T-helper 2 cell treated with Interferon-gamma antibody and Interleukin-4, amounts not matched to agents 100 ng/mL and 5 ng/mL, for 36 hours (primary cell): ENCODE results near the gene LGALS4. TPM values are rescaled to one million over a fixed set of nuclear protein-coding genes. Genes with fewer than 3 reads are reported as not detected.
"Not testable (repeated sequence)": the region's sequence is repeated elsewhere in the genome, so short reads cannot be mapped to it uniquely, and the experiment has no call there.

Source experiments
- intact Hi-C: fragments of 100-400 bp; cut with micrococcal nuclease; formaldehyde crosslinking; loops from one replicate; pipeline ENCODE4 v1.15.1; 2023
- total RNA-seq: library from RNA; stranded (reverse); gene quantifications from 2 replicates; pipeline ENCODE4 v1.2.3, GENCODE V29; 2022

The LGALS4 gene, protein sequence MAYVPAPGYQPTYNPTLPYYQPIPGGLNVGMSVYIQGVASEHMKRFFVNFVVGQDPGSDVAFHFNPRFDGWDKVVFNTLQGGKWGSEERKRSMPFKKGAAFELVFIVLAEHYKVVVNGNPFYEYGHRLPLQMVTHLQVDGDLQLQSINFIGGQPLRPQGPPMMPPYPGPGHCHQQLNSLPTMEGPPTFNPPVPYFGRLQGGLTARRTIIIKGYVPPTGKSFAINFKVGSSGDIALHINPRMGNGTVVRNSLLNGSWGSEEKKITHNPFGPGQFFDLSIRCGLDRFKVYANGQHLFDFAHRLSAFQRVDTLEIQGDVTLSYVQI
- total RNA-seq, result 1.7 and 2.0 TPM in 2 replicates

DNA sequence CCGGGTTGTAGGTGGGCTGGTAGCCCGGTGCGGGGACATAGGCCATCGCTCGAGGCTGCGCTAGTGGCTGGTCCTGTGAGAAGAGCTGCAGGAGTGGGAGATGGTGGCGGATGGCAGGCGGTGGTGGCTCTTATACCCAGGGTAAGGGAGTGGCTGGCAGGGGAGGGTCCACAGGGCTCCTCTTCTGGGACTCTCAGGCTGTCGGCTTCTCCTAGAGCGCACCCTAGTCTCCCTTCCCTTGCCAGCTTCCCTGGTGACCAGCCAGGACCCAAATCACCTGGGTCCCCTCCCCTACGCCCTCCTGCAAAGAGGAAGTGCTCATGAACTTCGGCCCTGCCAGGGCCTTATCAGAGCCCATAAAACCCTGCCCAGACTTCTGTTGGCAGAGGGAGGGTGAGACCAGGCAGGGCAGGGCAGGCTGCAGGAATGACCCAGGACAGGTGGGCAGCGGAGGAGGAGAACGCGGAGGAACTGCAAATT, at the start of gene LGALS4:
Gene LGALS4, minus strand, starts transcription at position 105 of the 480 bp plus-strand sequence. Its CDS starts 59 bp downstream, at position 46.
- intact Hi-C loops, result no loop called here

DNA sequence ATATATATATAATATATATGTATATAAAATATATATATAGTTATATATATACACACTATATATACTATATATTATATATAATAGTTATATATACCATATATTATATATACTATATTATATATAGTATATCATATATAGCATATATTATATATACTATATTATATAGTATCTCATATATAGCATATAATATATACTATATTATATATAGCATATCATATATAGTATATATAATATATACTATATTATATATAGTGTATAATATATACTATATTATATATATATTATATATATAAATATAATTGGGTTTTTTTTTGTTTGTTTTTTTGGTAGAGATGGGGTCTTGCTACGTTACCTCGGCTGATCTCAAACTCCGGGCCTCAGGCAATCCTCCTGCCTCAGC, 48.6 kb upstream of the LGALS4 start:
- intact Hi-C loops, result no loop called here

- intact Hi-C loops, result not testable (repeated sequence)
Measured at GRCh38 chr19:38859631-38860204, 47.0 kb upstream of the LGALS4 start.

- intact Hi-C loops, result no loop called here
Measured at GRCh38 chr19:38856813-38857212, 44.1 kb upstream of the LGALS4 start.

GRCh38 chr19:38855751-38856150, 43.0 kb upstream of the LGALS4 start:
- intact Hi-C loops, result not testable (repeated sequence)

- intact Hi-C loops, result loop anchor here (5.0 kb wide), 2 partner anchors 208 to 453 kb away; partner anchors contain the start of genes ACTN4 and FAM98C
Measured at GRCh38 chr19:38854961-38855360, 42.2 kb upstream of the LGALS4 start.

GRCh38 chr19:38853214-38853613, 40.5 kb upstream of the LGALS4 start:
- intact Hi-C loops, result loop anchor here (5.0 kb wide), 2 partner anchors 206 to 451 kb away; partner anchors contain the start of genes ACTN4 and FAM98C

- intact Hi-C loops, result loop anchor here (1.0 to 5.0 kb wide), 3 partner anchors 17 to 450 kb away; partner anchors contain the start of genes ACTN4 and FAM98C
Measured at GRCh38 chr19:38852231-38853044, 39.7 kb upstream of the LGALS4 start.

- intact Hi-C loops, result loop anchor here (1.0 to 5.0 kb wide), 3 partner anchors 18 to 449 kb away; partner anchors contain the start of genes ACTN4 and FAM98C
Measured at GRCh38 chr19:38851622-38852230, 39.0 kb upstream of the LGALS4 start.

DNA sequence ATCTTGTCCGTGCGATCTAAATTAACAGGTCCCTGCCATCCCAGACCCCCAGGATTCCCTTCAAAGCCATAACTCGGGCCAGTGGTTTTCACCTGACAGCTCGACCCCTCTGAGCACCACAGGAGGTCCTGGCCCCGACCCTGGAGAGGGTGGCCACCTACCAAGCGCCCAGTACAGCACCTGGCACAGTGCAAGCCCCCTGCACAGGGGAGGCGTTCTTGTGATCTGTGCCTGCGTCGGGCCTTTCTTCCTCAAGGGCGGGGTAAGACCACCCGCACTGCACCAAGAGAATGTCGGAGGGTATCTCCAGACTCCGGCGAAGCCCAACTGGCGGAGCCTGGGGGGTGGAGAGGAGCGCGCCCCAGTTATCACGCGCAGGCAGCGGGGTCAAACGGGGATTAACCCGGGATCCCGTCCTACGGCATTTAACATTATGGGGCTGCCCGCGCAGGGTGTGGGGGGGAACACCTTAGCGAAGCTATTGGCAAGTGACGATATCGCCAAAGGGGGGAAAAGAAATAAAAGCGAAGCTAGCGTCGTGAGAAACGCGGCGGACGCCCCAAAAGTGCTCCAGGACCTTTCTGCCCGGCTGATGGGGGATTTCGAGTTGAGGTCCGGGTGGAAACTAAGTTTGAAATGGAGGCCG, 38.4 kb upstream of the LGALS4 start:
- intact Hi-C loops, result loop anchor here (1.0 to 5.0 kb wide), 6 partner anchors 20 to 449 kb away; partner anchors contain the start of genes ACTN4, ECH1, FAM98C and MRPS12

- intact Hi-C loops, result loop anchor here (1.0 to 5.0 kb wide), 6 partner anchors 19 to 448 kb away; partner anchors contain the start of genes ACTN4, ECH1, FAM98C and MRPS12
Measured at GRCh38 chr19:38850436-38850975, 37.8 kb upstream of the LGALS4 start.

GRCh38 chr19:38849860-38850435, 37.2 kb upstream of the LGALS4 start, which contains the start of gene HNRNPL:
Gene HNRNPL, minus strand, starts transcription at chr19:38849986. Its CDS starts 20 bp downstream, at chr19:38849966.
- intact Hi-C loops, result loop anchor here (1.0 to 5.0 kb wide), 6 partner anchors 19 to 448 kb away; partner anchors contain the start of genes ACTN4, ECH1, FAM98C and MRPS12

GRCh38 chr19:38849147-38849859, 36.6 kb upstream of the LGALS4 start:
- intact Hi-C loops, result no loop called here

- intact Hi-C loops, result no loop called here
Measured at GRCh38 chr19:38848299-38849146, 35.8 kb upstream of the LGALS4 start.

- intact Hi-C loops, result no loop called here
Measured at GRCh38 chr19:38846097-38846496, 33.4 kb upstream of the LGALS4 start.

DNA sequence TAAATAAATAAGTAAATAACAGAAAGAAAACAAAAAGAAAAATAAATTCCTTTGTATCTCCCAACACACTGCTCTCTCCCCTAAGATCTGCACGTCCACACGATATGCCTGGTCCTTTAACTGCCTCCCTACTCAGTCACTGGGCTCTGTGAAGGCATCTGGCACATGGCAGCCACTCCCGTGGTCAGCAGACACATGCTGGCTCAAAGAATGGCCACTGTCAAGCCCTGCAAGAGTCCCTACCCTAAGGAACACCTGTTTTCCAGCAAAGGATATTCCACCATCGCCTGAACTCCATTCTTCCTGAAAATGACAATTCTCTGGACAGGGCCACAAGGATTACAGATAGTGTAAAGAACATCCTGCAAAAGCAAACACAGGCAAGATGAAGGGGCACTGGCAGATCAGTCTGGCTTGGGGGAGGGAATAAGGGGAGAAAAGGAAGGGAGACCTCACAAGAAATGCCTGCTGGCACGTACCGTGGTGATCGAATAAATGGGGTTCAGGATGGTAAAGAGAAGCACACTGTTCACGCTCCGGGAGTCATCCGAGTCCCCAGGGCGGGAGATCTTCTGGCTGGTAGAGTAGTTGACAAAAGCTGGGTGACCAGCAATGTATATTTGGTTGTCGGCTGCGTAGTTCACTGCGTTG, 32.8 kb upstream of the LGALS4 start:
- intact Hi-C loops, result no loop called here

DNA sequence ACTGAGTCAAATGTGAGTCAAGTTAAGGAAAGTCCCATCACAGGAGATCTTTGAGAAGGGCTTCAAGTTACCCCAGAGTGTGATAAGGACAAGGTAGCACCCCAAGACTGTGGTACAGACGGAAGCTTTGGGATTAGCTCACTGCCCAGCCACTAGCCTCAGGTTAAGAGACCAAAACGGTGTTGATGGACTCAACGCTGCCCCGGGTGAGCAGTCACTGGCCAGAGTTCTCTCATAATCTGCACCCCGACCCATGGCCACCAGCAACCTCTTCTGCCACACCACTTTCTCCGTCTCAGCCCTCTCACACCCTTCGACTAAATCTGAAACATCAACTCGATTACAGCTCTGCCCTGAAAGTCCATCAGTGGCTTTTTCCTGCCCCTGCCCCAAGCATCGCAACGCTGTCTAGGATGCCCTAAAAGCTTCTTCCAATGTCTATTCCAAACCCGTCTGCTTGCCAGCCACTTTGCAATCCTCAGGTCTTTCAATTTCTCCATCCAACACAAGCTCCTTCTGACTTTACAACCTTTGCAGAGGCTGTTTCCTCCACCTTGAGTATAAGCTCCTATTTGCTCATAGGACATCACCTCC, 31.4 kb upstream of the LGALS4 start:
- intact Hi-C loops, result no loop called here
